Measurements from ENCODE around the gene GRK5.

The GRK5 gene

GRCh38 chr10:119198438-119198837 is 8.9 kb upstream of the GRK5 start:
- no peak overlapping the region for H3K4me3 ChIP-seq (ENCODE audit: low read length, poor library complexity, severe bottlenecking)
- H3K79me2 ChIP-seq (ENCODE audit: insufficient read depth, low read length) = no peaks in the 10 kb centered on the region
- no peak for TF ChIP-seq EZH2phosphoT487 (IDR thresholded peaks at IDR 0.05; ENCODE audit: borderline replicate concordance)
- peak; percentile 81 for TF ChIP-seq CTCF (conservative IDR thresholded peaks at IDR 0.05; ENCODE audit: low read length)
- H3K27me3 ChIP-seq (ENCODE audit: insufficient read depth, low read length, poor library complexity, severe bottlenecking) = no peaks in the 10 kb centered on the region
- no peaks in the 10 kb centered on the region for H3F3A ChIP-seq (ENCODE audit: low read depth)
- H3K9me3 ChIP-seq (ENCODE audit: insufficient read depth, low read depth, low read length) = no peaks in the 10 kb centered on the region
- H3K4me2 ChIP-seq (ENCODE audit: low read depth, low read length, poor library complexity, severe bottlenecking) = no peak overlapping the region
- no peaks in the 10 kb centered on the region for H3K4me1 ChIP-seq (ENCODE audit: insufficient read depth, low read length, poor library complexity, severe bottlenecking)
- H4K20me1 ChIP-seq (ENCODE audit: insufficient read depth, low read length, poor library complexity, severe bottlenecking) = no peaks in the 10 kb centered on the region
- H2AFZ ChIP-seq (ENCODE audit: low read length) = peak overlapping the region; percentile 7; the same call in 1 of the 2 replicates
- no peak overlapping the region for H3K9ac ChIP-seq (ENCODE audit: low read depth, low read length, poor library complexity, severe bottlenecking)
- H3K9me2 ChIP-seq (replicated peaks; ENCODE audit: low read depth, low read length) = no peaks in the 10 kb centered on the region
- no peaks in the 10 kb centered on the region for H3K36me3 ChIP-seq (ENCODE audit: insufficient read depth, low read length)

GRCh38 chr10:119199231-119199992 is 8.0 kb upstream of the GRK5 start:
- TF ChIP-seq CTCF (conservative IDR thresholded peaks at IDR 0.05; ENCODE audit: low read length) (peak; percentile 84), EZH2phosphoT487 (IDR thresholded peaks at IDR 0.05; ENCODE audit: borderline replicate concordance) (no peak)
- no peaks in the 10 kb centered on the region for H3K27me3 ChIP-seq (ENCODE audit: insufficient read depth, low read length, poor library complexity, severe bottlenecking)
- no peaks in the 10 kb centered on the region for H3K4me1 ChIP-seq (ENCODE audit: insufficient read depth, low read length, poor library complexity, severe bottlenecking)
- no peaks in the 10 kb centered on the region for H3F3A ChIP-seq (ENCODE audit: low read depth)
- no peaks in the 10 kb centered on the region for H3K79me2 ChIP-seq (ENCODE audit: insufficient read depth, low read length)
- H3K9me3 ChIP-seq (ENCODE audit: insufficient read depth, low read depth, low read length) = no peaks in the 10 kb centered on the region
- no peak overlapping the region for H3K9ac ChIP-seq (ENCODE audit: low read depth, low read length, poor library complexity, severe bottlenecking)
- H2AFZ ChIP-seq (ENCODE audit: low read length) = no peak overlapping the region
- H3K4me2 ChIP-seq (ENCODE audit: low read depth, low read length, poor library complexity, severe bottlenecking) = no peak overlapping the region
- no peak overlapping the region for H3K4me3 ChIP-seq (ENCODE audit: low read length, poor library complexity, severe bottlenecking)
- no peaks in the 10 kb centered on the region for H3K36me3 ChIP-seq (ENCODE audit: insufficient read depth, low read length)
- no peaks in the 10 kb centered on the region for H3K9me2 ChIP-seq (replicated peaks; ENCODE audit: low read depth, low read length)
- H4K20me1 ChIP-seq (ENCODE audit: insufficient read depth, low read length, poor library complexity, severe bottlenecking) = no peaks in the 10 kb centered on the region

GRCh38 chr10:119201233-119201632 is 6.1 kb upstream of the GRK5 start:
- no peak for TF ChIP-seq EZH2phosphoT487 (IDR thresholded peaks at IDR 0.05; ENCODE audit: borderline replicate concordance)
- TF ChIP-seq CTCF (conservative IDR thresholded peaks at IDR 0.05; ENCODE audit: low read length) = no peak
- H3K4me1 ChIP-seq (ENCODE audit: insufficient read depth, low read length, poor library complexity, severe bottlenecking) = no peaks in the 10 kb centered on the region
- H3K4me3 ChIP-seq (ENCODE audit: low read length, poor library complexity, severe bottlenecking) = no peak overlapping the region

More at GRCh38 chr10:119201233-119201632, 6.1 kb upstream of the GRK5 start:
- Histone ChIP-seq H3K9ac (ENCODE audit: low read depth, low read length, poor library complexity, severe bottlenecking) (no peak overlapping the region), H3F3A (ENCODE audit: low read depth) (no peaks in the 10 kb centered on the region), H2AFZ (ENCODE audit: low read length) (no peak overlapping the region), H4K20me1 (ENCODE audit: insufficient read depth, low read length, poor library complexity, severe bottlenecking) (no peaks in the 10 kb centered on the region), H3K36me3 (ENCODE audit: insufficient read depth, low read length) (no peaks in the 10 kb centered on the region), H3K79me2 (ENCODE audit: insufficient read depth, low read length) (no peaks in the 10 kb centered on the region), H3K27me3 (ENCODE audit: insufficient read depth, low read length, poor library complexity, severe bottlenecking) (no peaks in the 10 kb centered on the region), H3K4me2 (ENCODE audit: low read depth, low read length, poor library complexity, severe bottlenecking) (no peak overlapping the region), H3K9me3 (ENCODE audit: insufficient read depth, low read depth, low read length) (no peaks in the 10 kb centered on the region), H3K9me2 (replicated peaks; ENCODE audit: low read depth, low read length) (no peaks in the 10 kb centered on the region)

Measured in Loucy (cell line).